Transverse colon (tissue), 4 donors: Measurements from ENCODE around the gene SLC6A8. TPM values are rescaled to one million over a fixed set of nuclear protein-coding genes. Genes with fewer than 3 reads are reported as not detected.
"Not testable (repeated sequence)": the region's sequence is repeated elsewhere in the genome, so short reads cannot be mapped to it uniquely, and the experiment has no call there.

Source experiments
- DNase-seq: peaks from one replicate; pipeline ENCODE4 v3.0.0-alpha.2; 2019
- H3K27ac ChIP-seq, 4 donors: fragments of 200-600 bp; sonication (generic); 2 replicates each; pipeline ENCODE4 v1.5.1; 2016 to 2018; ENCODE audit warnings: inconsistent platforms in 4 of 4
- H3K27me3 ChIP-seq: fragments of 200-600 bp; sonication (generic); 2 replicates; pipeline ENCODE4 v1.5.1; 2017; ENCODE audit warnings: inconsistent platforms
- H3K36me3 ChIP-seq, 4 donors: fragments of 200-600 bp; sonication (generic); 2 replicates each; pipeline ENCODE4 v1.5.1; 2017 to 2019; ENCODE audit warnings: inconsistent platforms in 4 of 4
- H3K4me1 ChIP-seq, 4 donors: fragments of 200-600 bp; sonication (generic); 2 replicates each; pipeline ENCODE4 v1.5.1; 2017 to 2020; ENCODE audit warnings: inconsistent platforms in 4 of 4
- H3K4me3 ChIP-seq, 4 donors: fragments of 200-600 bp; sonication (generic); 1 replicate in 1 of 4; 2 replicates in 3 of 4; pipeline versions ENCODE4 v1.5.1 to v1.6.1; 2017 to 2019; ENCODE audit warnings: inconsistent platforms in 4 of 4
- H3K9me3 ChIP-seq, 2 donors: fragments of 200-600 bp; sonication (generic); 2 replicates each; pipeline ENCODE4 v1.5.1; 2017 to 2019; ENCODE audit warnings: inconsistent platforms in 2 of 2
- EP300 ChIP-seq: sonication (generic); formaldehyde crosslinking; IDR thresholded peaks from one replicate; pipeline ENCODE4 v1.6.1; 2017; ENCODE audit warnings: antibody characterized with exemption, low read depth
- POLR2A ChIP-seq: fragments of 450-650 bp; IDR thresholded peaks from one replicate; pipeline ENCODE4 v1.6.1; 2016; ENCODE audit warnings: antibody characterized with exemption, mild to moderate bottlenecking, moderate library complexity
- POLR2AphosphoS5 ChIP-seq, 3 donors: sonication (generic); formaldehyde crosslinking; IDR thresholded peaks; one replicate each; pipeline ENCODE4 v1.6.1; 2016; ENCODE audit warnings: antibody characterized with exemption in 3 of 3
- WGBS, 2 donors: methylation state at CpG; one replicate each; pipeline ENCODE4 v1.1.5; 2018; ENCODE audit warnings: low coverage in 1 of 2; 5-methylcytosine and 5-hydroxymethylcytosine counted together
- in situ Hi-C, 4 donors: fragments of 200-750 bp; cut with MboI; loops; one replicate each; pipeline versions ENCODE4 v1.15.0 to v1.15.1; 2017; ENCODE audit warnings: low sequenced_read_pairs in 3 of 4, low pct_ligation_motif_present in 1 of 4, low pct_unique_long_range_greater_than_20kb in 1 of 4
- intact Hi-C: fragments of 100-400 bp; cut with DNase I; formaldehyde crosslinking; loops from one replicate; pipeline ENCODE4 v1.15.1; 2023; ENCODE audit warnings: low total_unique reads
- total RNA-seq, 4 donors: library from RNA; depleted of rRNA; stranded (reverse); fragments of >200 nt; gene quantifications; one replicate each; pipeline ENCODE4 v1.1.0, GENCODE V29; 2016
- TF ChIP-seq, protein P1 (sequence below), 5 experiments: fragments of 200-600 bp in 3 of 5; fragments of 450-650 bp in 2 of 5; sonication (generic) in 3 of 5; IDR thresholded peaks; 1 replicate in 2 of 5; 2 replicates in 3 of 5; pipeline ENCODE4 v1.5.1; 2016 to 2017; ENCODE audit warnings: antibody characterized with exemption in 5 of 5, inconsistent platforms in 3 of 5, mild to moderate bottlenecking in 2 of 5, moderate library complexity in 1 of 5

Gene SLC6A8
- total RNA-seq, 4 donors from 2014 or later = 61.1 to 332 (median 197) TPM

DNA sequence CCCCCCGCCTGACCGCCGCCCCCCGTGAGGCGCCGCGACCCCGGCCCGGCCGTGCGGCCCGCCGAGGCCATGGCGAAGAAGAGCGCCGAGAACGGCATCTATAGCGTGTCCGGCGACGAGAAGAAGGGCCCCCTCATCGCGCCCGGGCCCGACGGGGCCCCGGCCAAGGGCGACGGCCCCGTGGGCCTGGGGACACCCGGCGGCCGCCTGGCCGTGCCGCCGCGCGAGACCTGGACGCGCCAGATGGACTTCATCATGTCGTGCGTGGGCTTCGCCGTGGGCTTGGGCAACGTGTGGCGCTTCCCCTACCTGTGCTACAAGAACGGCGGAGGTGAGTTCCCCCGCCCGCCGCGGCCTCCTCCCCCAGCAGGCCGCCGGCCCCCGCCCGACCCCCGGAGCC is 780 bp downstream of the SLC6A8 start:
- H3K4me3 ChIP-seq = peak overlapping the region; percentile 24 to 57 (median 44)
- H3K36me3 ChIP-seq = no peaks in the 10 kb centered on the region
- 56% methylated on average over 18 of the region's 57 CpGs; no CpG with 5 or more reads in 1 of the 2 donors for WGBS, 2 donors
- no peaks in the 10 kb centered on the region for H3K9me3 ChIP-seq
- H3K27me3 ChIP-seq = no peaks in the 10 kb centered on the region
- in situ Hi-C loops (no loop called here), intact Hi-C loops (no loop called here)
- no peak for DNase-seq
- H3K4me1 ChIP-seq = peaks cover 0 to 17% (median 10%) of the 10 kb centered on the region in 4 donors
- TF ChIP-seq, protein P1, sequence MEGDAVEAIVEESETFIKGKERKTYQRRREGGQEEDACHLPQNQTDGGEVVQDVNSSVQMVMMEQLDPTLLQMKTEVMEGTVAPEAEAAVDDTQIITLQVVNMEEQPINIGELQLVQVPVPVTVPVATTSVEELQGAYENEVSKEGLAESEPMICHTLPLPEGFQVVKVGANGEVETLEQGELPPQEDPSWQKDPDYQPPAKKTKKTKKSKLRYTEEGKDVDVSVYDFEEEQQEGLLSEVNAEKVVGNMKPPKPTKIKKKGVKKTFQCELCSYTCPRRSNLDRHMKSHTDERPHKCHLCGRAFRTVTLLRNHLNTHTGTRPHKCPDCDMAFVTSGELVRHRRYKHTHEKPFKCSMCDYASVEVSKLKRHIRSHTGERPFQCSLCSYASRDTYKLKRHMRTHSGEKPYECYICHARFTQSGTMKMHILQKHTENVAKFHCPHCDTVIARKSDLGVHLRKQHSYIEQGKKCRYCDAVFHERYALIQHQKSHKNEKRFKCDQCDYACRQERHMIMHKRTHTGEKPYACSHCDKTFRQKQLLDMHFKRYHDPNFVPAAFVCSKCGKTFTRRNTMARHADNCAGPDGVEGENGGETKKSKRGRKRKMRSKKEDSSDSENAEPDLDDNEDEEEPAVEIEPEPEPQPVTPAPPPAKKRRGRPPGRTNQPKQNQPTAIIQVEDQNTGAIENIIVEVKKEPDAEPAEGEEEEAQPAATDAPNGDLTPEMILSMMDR (IDR thresholded peaks at IDR 0.05) = no peak
- no peak for TF ChIP-seq POLR2A
- TF ChIP-seq EP300 = no peak
- TF ChIP-seq POLR2AphosphoS5 (IDR thresholded peaks at IDR 0.05) = no peak
- peak overlapping the region; percentile 61 to 83 (median 71) for H3K27ac ChIP-seq

DNA sequence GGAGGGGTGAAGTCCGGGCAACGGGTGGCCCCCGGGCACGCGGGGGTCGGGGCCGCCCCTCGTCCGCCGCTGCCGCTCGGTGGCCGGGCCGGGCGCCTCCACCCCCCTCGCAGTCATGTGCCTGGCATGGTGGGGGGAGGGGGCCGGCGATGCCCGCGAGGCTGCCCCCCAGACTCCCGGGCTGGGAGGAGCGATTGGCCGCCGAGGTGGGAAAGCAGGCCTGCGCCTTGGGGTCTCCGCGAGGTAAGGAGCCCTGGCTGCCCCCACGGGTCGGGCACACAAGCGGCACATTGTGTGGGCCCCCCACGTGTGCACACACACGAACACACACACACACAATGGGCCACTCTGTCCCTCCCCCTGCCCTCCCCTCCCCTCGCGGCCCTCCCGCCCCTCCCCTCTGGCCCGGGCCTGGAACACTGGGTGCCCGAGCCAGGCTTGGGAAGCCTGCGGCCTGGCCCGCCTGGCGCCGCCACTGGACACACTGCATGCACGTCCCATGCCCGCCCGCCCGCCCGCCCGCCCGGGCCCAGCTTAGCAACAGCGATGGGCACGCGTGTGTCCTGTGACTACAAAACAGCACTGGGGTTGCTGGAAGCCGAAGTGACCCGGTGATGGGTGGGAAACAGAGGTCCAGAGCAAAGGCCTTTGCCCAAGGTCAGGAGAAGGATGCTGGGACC is 1.3 kb downstream of the SLC6A8 start:
- Histone ChIP-seq H3K4me3 (peak overlapping the region in 3 of 4 donors; percentile 41 to 57 (median 46)), H3K9me3 (no peaks in the 10 kb centered on the region), H3K4me1 (peaks cover 0 to 17% (median 10%) of the 10 kb centered on the region in 4 donors), H3K27me3 (no peaks in the 10 kb centered on the region), H3K27ac (peak overlapping the region; percentile 61 to 83 (median 71)), H3K36me3 (no peaks in the 10 kb centered on the region)
- TF ChIP-seq POLR2A (no peak), EP300 (no peak), POLR2AphosphoS5 (IDR thresholded peaks at IDR 0.05) (no peak)
- TF ChIP-seq, protein P1 (IDR thresholded peaks at IDR 0.05) = no peak
- WGBS, 2 donors = 60% methylated on average over 15 of the region's 53 CpGs; no CpG with 5 or more reads in 1 of the 2 donors
- in situ Hi-C loops (no loop called here), intact Hi-C loops (no loop called here)
- DNase-seq = no peak

- Histone ChIP-seq H3K27me3 (no peaks in the 10 kb centered on the region), H3K4me1 (peaks cover 0 to 17% (median 10%) of the 10 kb centered on the region in 4 donors), H3K4me3 (peak overlapping the region in 3 of 4 donors; percentile 41 to 57 (median 46)), H3K9me3 (no peaks in the 10 kb centered on the region), H3K36me3 (no peaks in the 10 kb centered on the region), H3K27ac (peak overlapping the region in 3 of 4 donors; percentile 29 to 83 (median 69))
- TF ChIP-seq POLR2AphosphoS5 (IDR thresholded peaks at IDR 0.05) (no peak), POLR2A (peak; percentile 9)
- intact Hi-C loops (no loop called here), in situ Hi-C loops (no loop called here)
- WGBS, 2 donors = 90% methylated on average over 15 of the region's 19 CpGs; no CpG with 5 or more reads in 1 of the 2 donors
- DNase-seq = no peak
Observed at GRCh38 chrX:153689654-153690465, 2.1 kb downstream of the SLC6A8 start.

DNA sequence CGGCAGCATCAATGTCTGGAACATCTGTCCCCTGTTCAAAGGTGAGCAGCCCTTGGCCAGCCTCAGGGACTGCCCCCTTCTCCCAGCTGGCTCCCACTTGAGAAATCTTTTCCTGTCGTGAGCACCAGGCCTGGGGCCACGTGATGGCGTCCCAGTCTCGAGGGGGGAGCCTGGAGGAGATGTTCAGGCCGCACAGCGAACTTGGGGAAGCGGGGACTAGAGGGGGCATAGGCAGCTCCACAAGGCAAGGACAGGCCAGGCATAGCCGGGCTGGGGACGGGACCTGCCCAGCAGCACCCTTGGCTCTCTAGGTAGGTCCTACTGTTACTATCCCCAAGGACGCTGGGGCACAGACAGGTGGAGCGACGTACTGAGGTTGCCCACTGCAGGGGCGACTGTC is 2.7 kb downstream of the SLC6A8 start:
- no peak for DNase-seq
- WGBS, 2 donors = 86% methylated on average over 13 of the region's 14 CpGs; no CpG with 5 or more reads in 1 of the 2 donors
- no peak overlapping the region for H3K4me3 ChIP-seq
- intact Hi-C loops (no loop called here), in situ Hi-C loops (no loop called here)
- peak overlapping the region in 1 of 4 donors; percentile 69 for H3K27ac ChIP-seq
- no peaks in the 10 kb centered on the region for H3K36me3 ChIP-seq
- TF ChIP-seq EP300 (no peak), POLR2AphosphoS5 (IDR thresholded peaks at IDR 0.05) (no peak), POLR2A (no peak)
- TF ChIP-seq, protein P1 (IDR thresholded peaks at IDR 0.05) = no peak
- peaks cover 0 to 19% (median 10%) of the 10 kb centered on the region in 4 donors for H3K4me1 ChIP-seq
- H3K27me3 ChIP-seq = no peaks in the 10 kb centered on the region
- no peaks in the 10 kb centered on the region for H3K9me3 ChIP-seq

DNA sequence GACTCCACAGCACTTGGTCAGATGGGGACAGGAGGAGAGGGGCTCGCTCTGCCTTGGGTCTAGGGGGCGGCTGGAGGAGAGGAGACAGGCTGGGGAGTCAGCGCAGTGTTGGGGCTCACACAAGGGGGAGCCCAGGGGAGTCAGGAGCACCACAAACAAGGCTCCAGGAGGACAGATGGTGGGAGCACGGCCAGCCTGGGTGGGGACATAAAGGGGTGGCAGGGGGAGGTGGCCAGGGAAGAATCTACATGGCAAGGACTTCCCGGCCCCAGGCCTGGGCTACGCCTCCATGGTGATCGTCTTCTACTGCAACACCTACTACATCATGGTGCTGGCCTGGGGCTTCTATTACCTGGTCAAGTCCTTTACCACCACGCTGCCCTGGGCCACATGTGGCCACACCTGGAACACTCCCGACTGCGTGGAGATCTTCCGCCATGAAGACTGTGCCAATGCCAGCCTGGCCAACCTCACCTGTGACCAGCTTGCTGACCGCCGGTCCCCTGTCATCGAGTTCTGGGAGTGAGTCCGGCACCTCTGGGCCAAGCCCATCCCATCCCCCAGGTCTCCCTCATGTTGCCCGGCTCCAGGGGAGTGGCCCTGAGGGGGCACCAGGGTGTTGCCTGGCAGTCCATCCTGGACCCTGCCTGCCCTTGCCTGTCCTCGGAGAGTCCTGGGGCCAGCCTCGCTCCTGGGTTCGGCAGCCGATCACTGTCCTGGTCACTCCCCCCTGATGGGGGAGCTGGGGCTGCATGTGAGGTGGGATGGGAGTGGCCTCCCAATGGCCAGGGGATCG is 3.5 kb downstream of the SLC6A8 start:
- H3K4me3 ChIP-seq, H3K27me3 ChIP-seq, intact Hi-C loops, H3K9me3 ChIP-seq, in situ Hi-C loops, DNase-seq, H3K36me3 ChIP-seq, H3K27ac ChIP-seq: not testable (repeated sequence)
- WGBS, 2 donors = 76% methylated on average over 16 of the region's 21 CpGs; no CpG with 5 or more reads in 1 of the 2 donors
- H3K4me1 ChIP-seq = peaks cover 0 to 19% (median 10%) of the 10 kb centered on the region in 4 donors
